Chondrocyte (in vitro differentiated cells): Measurements from ENCODE around the gene DYNLL1. TPM values are rescaled to one million over a fixed set of nuclear protein-coding genes. Genes with fewer than 3 reads are reported as not detected.
"Not testable (repeated sequence)": the region's sequence is repeated elsewhere in the genome, so short reads cannot be mapped to it uniquely, and the experiment has no call there.

Source experiments
- DNase-seq: peaks from one replicate; pipeline ENCODE4 v3.0.0; 2021; ENCODE audit warnings: mixed read lengths, low spot score
- H3K27ac Mint-ChIP-seq: one replicate; pipeline ENCODE4 v1.8.0; 2021; ENCODE audit warnings: mild to moderate bottlenecking, moderate library complexity, mixed read lengths; ENCODE audit not compliant: unreplicated experiment
- H3K27me3 Mint-ChIP-seq: 2 replicates; pipeline ENCODE4 v1.8.0; 2021; ENCODE audit warnings: low read depth, mixed read lengths
- H3K36me3 Mint-ChIP-seq: 2 replicates; pipeline ENCODE4 v1.8.0; 2021; ENCODE audit warnings: low read depth, mixed read lengths
- H3K4me1 Mint-ChIP-seq: 2 replicates; pipeline ENCODE4 v1.8.0; 2021; ENCODE audit warnings: low read depth, mild to moderate bottlenecking, mixed read lengths
- H3K4me3 Mint-ChIP-seq: one replicate; pipeline ENCODE4 v1.8.0; 2021; ENCODE audit warnings: mild to moderate bottlenecking, moderate library complexity, mixed read lengths; ENCODE audit not compliant: unreplicated experiment
- H3K9me3 Mint-ChIP-seq: 2 replicates; pipeline ENCODE4 v1.8.0; 2021; ENCODE audit warnings: low read depth, mixed read lengths
- total RNA-seq: library from RNA; stranded (reverse); gene quantifications from 3 replicates; pipeline ENCODE4 v1.2.1, GENCODE V29; 2021
- TF ChIP-seq, protein P1 (sequence below): fragments of 200-600 bp; sonication (generic); IDR thresholded peaks from 2 replicates; pipeline ENCODE4 v1.5.0; 2021; ENCODE audit warnings: antibody characterized with exemption, mild to moderate bottlenecking, moderate library complexity

The DYNLL1 gene
- total RNA-seq, 1 donor from 2014 or later = 322 TPM

- Mint-ChIP-seq H3K9me3 (no peaks in the 10 kb centered on the region), H3K27ac (no peak overlapping the region), H3K36me3 (peaks cover 9% of the 10 kb centered on the region), H3K27me3 (no peaks in the 10 kb centered on the region), H3K4me1 (no peaks in the 10 kb centered on the region), H3K4me3 (no peak overlapping the region)
- TF ChIP-seq, protein P1, sequence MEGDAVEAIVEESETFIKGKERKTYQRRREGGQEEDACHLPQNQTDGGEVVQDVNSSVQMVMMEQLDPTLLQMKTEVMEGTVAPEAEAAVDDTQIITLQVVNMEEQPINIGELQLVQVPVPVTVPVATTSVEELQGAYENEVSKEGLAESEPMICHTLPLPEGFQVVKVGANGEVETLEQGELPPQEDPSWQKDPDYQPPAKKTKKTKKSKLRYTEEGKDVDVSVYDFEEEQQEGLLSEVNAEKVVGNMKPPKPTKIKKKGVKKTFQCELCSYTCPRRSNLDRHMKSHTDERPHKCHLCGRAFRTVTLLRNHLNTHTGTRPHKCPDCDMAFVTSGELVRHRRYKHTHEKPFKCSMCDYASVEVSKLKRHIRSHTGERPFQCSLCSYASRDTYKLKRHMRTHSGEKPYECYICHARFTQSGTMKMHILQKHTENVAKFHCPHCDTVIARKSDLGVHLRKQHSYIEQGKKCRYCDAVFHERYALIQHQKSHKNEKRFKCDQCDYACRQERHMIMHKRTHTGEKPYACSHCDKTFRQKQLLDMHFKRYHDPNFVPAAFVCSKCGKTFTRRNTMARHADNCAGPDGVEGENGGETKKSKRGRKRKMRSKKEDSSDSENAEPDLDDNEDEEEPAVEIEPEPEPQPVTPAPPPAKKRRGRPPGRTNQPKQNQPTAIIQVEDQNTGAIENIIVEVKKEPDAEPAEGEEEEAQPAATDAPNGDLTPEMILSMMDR = no peak
- no peak for DNase-seq
Observed at GRCh38 chr12:120515496-120515895, 19.6 kb downstream of the DYNLL1 start.

GRCh38 chr12:120519324-120519723, 23.4 kb downstream of the DYNLL1 start:
- not testable (repeated sequence) for H3K27me3 Mint-ChIP-seq, H3K9me3 Mint-ChIP-seq, H3K27ac Mint-ChIP-seq, H3K4me1 Mint-ChIP-seq, DNase-seq, H3K4me3 Mint-ChIP-seq
- peaks cover 11% of the 10 kb centered on the region for H3K36me3 Mint-ChIP-seq

- no peaks in the 10 kb centered on the region for H3K27me3 Mint-ChIP-seq
- H3K4me3 Mint-ChIP-seq = no peak overlapping the region
- TF ChIP-seq, protein P1 = no peak
- no peak overlapping the region for H3K27ac Mint-ChIP-seq
- peaks cover 3% of the 10 kb centered on the region for H3K4me1 Mint-ChIP-seq
- H3K9me3 Mint-ChIP-seq = no peaks in the 10 kb centered on the region
- DNase-seq = no peak
- peaks cover 3% of the 10 kb centered on the region for H3K36me3 Mint-ChIP-seq
Observed at GRCh38 chr12:120522568-120522967, 26.7 kb downstream of the DYNLL1 start.

DNA sequence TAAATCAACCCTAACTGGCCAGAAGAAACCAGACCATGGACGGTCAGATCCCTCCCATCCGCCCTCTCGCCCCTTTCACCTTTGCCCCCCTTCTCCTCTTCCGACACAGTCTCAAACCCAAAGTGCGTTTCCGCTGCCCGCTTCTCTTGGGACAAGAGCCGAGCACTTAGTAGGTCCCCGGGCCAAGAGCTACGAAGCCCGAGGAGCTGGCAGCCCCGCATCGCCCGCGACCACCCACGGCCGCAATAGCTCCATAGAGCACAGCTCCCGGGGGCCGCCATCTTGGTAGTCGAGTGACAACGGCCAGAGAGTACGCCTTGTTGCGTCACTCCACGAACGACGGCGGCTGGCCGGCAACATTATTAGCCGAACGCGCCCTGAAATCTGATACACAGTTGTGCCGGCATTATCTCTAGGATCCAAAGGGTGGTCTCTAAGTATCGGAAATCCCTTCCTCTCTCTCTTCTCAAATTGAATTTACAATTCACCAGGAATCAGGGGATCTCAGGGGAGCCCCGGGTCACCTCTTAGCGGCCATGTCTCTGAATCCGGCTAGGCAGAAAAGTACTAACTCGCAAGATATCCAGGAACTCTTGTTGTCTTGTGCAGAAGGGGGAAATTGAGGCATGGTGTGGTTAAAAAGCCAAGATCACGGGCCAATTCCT, 33.1 kb downstream of the DYNLL1 start, which contains the start of gene COQ5:
Gene COQ5 (minus strand): TSS at position 298 of the 665 bp plus-strand sequence. CDS start 17 bp downstream, at position 281.
- no peaks in the 10 kb centered on the region for H3K9me3 Mint-ChIP-seq
- peak; percentile 95 for DNase-seq
- peak within 1 kb of the TSS; percentile 97 for H3K4me3 Mint-ChIP-seq
- H3K4me1 Mint-ChIP-seq = peaks cover 23% of the 10 kb centered on the region
- peak within 1 kb of the TSS; percentile 100 for H3K27ac Mint-ChIP-seq
- H3K36me3 Mint-ChIP-seq = no peaks in the 10 kb centered on the region
- TF ChIP-seq, protein P1 = no peak
- H3K27me3 Mint-ChIP-seq = no peaks in the 10 kb centered on the region

DNA sequence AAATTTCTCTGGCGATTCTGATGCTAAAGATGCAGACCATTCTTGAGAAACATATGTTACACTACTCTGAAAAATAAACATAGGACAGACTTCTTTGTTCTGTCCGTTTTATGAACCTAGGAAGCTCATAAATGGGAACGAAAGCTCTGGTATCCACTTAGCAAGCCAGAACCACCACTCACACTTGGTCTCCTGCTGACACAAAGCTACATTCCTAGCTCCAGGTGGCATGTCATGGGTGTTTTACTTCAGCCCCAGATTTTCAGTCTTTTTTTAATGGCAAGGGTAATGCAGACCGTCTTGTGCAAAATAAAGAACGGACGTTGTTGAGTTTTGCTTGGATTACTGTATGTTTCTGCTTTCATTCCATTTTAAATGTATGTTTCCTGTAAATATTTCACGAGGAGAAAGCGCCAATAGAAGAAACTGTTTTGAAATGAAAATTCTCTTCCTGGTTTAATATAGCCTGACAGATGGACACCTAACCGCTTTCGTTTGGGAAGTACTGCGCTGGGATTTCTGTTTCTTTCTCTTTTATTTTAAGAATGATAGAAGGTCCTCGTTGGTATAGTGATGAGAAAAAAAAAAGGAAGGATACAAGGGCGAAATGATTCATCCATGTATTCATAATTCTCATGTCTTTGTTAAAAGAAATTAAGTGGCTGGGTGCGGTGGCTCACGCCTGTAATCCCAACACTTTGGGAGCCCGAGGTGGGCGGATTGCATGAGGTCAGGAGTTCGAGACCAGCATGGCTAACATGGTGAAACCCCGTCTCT, 33.9 kb downstream of the DYNLL1 start:
- TF ChIP-seq, protein P1 = no peak
- Mint-ChIP-seq H3K4me1 (peaks cover 23% of the 10 kb centered on the region), H3K27ac (peak overlapping the region; percentile 100), H3K9me3 (no peaks in the 10 kb centered on the region), H3K36me3 (no peaks in the 10 kb centered on the region), H3K4me3 (peak overlapping the region; percentile 97), H3K27me3 (no peaks in the 10 kb centered on the region)
- no peak for DNase-seq

- H3K4me3 Mint-ChIP-seq, H3K9me3 Mint-ChIP-seq, H3K27ac Mint-ChIP-seq, H3K27me3 Mint-ChIP-seq, DNase-seq, H3K36me3 Mint-ChIP-seq: not testable (repeated sequence)
- H3K4me1 Mint-ChIP-seq = peaks cover 26% of the 10 kb centered on the region
Observed at GRCh38 chr12:120530418-120530761, 34.5 kb downstream of the DYNLL1 start.
